Putamen (tissue), 1 donor: ENCODE results near the gene CDC37.

Experiments
- DNase-seq: peaks from one replicate; pipeline ENCODE4 v3.0.0-alpha.2; 2016; ENCODE audit warnings: low spot score

Gene CDC37

GRCh38 chr19:10353793-10354391 lies 49.5 kb downstream of the CDC37 start:
- no peak for DNase-seq

GRCh38 chr19:10352764-10353671 lies 50.3 kb downstream of the CDC37 start:
- no peak for DNase-seq

GRCh38 chr19:10346509-10346908 lies 56.8 kb downstream of the CDC37 start:
- DNase-seq, result no peak

DNA sequence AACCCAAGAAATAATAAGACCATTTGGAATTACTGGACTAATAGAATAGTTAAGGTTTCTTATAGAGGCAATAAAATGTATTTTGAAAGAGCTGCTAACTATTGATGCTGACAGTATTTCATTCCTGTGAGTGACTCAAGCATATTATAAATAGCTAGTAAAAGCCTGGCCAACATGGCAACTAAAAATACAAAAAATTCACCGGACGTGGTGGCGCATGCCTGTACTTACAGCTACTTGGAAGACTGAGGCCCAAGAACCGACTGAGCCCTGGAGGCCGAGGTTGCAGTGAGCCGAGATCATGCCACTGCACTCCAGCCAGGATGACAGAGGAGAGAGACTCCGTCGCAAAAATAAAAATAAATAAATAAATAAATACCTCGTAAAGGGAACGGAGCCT lies 58.6 kb downstream of the CDC37 start:
- no peak for DNase-seq

DNA sequence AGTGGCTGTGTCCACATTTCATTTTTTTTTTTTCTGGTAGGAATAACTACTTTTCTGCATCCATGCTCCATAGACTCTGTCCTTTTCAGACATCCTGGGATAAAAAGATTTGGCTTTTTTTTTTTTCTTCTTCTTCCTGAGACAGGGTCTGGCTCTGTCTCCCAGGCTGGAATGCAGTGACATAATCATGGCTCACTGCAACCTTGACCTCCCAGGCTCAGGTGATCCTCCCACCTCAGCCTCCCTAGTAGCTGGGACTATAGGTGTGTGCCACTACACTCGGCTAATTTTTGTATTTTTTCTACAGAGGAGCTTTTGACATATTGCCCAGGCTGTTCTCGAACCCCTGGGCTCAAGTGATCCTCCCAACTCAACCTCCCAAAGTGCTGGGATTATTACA lies 59.8 kb downstream of the CDC37 start:
- DNase-seq, result no peak
